BLaER1 treated with 17β-estradiol and CSF1 and Interleukin-3, amounts not matched to agents 10 nM and 100 nM (cell line): Measurements from ENCODE around the gene CD63.
A peak's percentile ranks its signal among the peaks of the same experiment; 100 is the strongest.

Source experiments
- H3K27ac ChIP-seq, 11 experiments: shearing (Covaris generic); formaldehyde crosslinking; 2 replicates each; pipeline ENCODE4 v1.8.1; 2022
- H3K27me3 ChIP-seq, 11 experiments: shearing (Covaris generic); formaldehyde crosslinking; 2 replicates each; pipeline ENCODE4 v1.8.1; 2022
- H3K36me3 ChIP-seq, 11 experiments: shearing (Covaris generic); formaldehyde crosslinking; 2 replicates each; pipeline ENCODE4 v1.8.1; 2022
- H3K4me1 ChIP-seq, 10 experiments: shearing (Covaris generic); formaldehyde crosslinking; 2 replicates each; pipeline ENCODE4 v1.8.1; 2022
- H3K4me2 ChIP-seq, 11 experiments: shearing (Covaris generic); formaldehyde crosslinking; 2 replicates each; pipeline ENCODE4 v1.8.1; 2022
- H3K4me3 ChIP-seq, 10 experiments: shearing (Covaris generic); formaldehyde crosslinking; 2 replicates each; pipeline ENCODE4 v1.8.1; 2022
- H3K9ac ChIP-seq, 11 experiments: shearing (Covaris generic); formaldehyde crosslinking; 2 replicates each; pipeline ENCODE4 v1.8.1; 2022
- H3K9me3 ChIP-seq, 11 experiments: shearing (Covaris generic); formaldehyde crosslinking; replicated peaks in 1 of 11; 2 replicates each; pipeline ENCODE4 v1.8.1; 2022
- H4K20me1 ChIP-seq, 11 experiments: shearing (Covaris generic); formaldehyde crosslinking; 2 replicates each; pipeline ENCODE4 v1.8.1; 2022
- Cebpa-rat ChIP-seq, 11 experiments: shearing (Covaris generic); IDR thresholded peaks; 2 replicates each; pipeline ENCODE4 v1.8.1; 2022

Gene CD63

GRCh38 chr12:55708695-55709233 is 20.0 kb downstream of the CD63 start:
- H3K36me3 ChIP-seq = no peaks in the 10 kb centered on the region
- peaks cover 0 to 8% (median 0%) of the 10 kb centered on the region in 11 experiments; a peak in 2 of 22 replicates for H4K20me1 ChIP-seq
- H3K4me3 ChIP-seq = peak overlapping the region in 6 of 10 experiments; percentile 14 to 69 (median 54); a peak in 6 of 20 replicates
- peak overlapping the region; percentile 79 to 98 (median 95) for H3K4me2 ChIP-seq
- H3K27ac ChIP-seq = no peak overlapping the region
- H3K9me3 ChIP-seq = no peaks in the 10 kb centered on the region
- TF ChIP-seq Cebpa-rat (IDR thresholded peaks at IDR 0.05) = no peak
- peaks cover 13 to 51% (median 14%) of the 10 kb centered on the region in 11 experiments for H3K27me3 ChIP-seq
- peaks cover 23 to 45% (median 40%) of the 10 kb centered on the region in 10 experiments for H3K4me1 ChIP-seq
- H3K9ac ChIP-seq = no peak overlapping the region

DNA sequence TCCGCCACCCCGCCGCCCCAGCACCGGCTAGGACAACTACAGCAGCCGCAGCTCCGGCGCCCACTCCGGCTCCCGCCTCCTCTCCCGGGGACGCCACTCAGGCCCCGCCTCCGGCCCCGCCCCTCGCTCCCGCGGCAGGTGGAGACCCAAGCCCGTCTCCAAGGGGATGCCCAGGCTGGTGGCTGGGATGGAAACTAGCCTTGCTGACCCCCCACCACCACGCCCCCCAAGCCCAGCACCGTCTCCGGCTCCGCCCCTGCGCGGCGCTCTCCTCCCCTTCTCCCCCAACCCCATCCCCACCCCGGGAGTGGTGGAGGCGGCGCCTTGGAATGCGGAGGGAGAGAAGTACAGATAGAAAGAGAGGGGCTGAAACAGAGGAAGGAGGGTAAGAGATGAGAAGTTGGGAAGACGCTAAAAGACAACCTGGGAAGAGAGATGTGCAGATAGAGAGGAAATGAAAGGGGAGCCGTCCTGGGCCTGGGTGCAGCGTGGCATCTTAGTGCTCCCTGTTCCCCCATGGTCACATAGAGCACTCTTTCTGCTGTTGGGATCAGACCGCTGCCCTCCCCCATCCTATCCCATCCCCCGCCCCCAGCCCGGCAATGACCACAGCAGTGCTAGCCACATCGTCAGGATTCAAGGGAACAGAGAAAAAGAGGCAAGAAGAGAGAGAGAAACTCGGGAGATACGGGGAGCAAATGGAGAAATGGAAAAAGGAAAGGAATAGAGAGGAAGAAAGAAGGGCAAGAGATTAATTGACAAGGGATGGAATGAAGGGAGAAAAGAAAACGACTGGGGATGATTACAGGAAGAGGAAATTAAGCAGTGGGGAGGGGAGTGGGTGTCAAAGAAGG is 20.7 kb downstream of the CD63 start, which contains the start of gene ITGA7:
Gene ITGA7, minus strand, starts transcription at position 64 of the 854 bp plus-strand sequence. CDS start 222 bp downstream, outside the sequence.
- Histone ChIP-seq H3K9ac (peak within 1 kb of the TSS in 9 of 11 experiments; percentile 17 to 70 (median 53); a peak in 14 of 22 replicates), H3K4me1 (peaks cover 23 to 45% (median 40%) of the 10 kb centered on the region in 10 experiments), H3K27me3 (peaks cover 13 to 51% (median 14%) of the 10 kb centered on the region in 11 experiments), H3K27ac (0 out of 22 replicates have a peak within 1 kb of the TSS, but pooled peaks of 1 of the 11 experiments have one; percentile 18), H3K4me3 (peak within 1 kb of the TSS; percentile 38 to 69 (median 56)), H3K4me2 (peak within 1 kb of the TSS; percentile 79 to 98 (median 95)), H4K20me1 (peaks cover 0 to 8% (median 0%) of the 10 kb centered on the region in 11 experiments; a peak in 2 of 22 replicates), H3K9me3 (no peaks in the 10 kb centered on the region), H3K36me3 (no peaks in the 10 kb centered on the region)
- TF ChIP-seq Cebpa-rat (IDR thresholded peaks at IDR 0.05) = no peak

GRCh38 chr12:55707219-55707671 is 21.6 kb downstream of the CD63 start:
- TF ChIP-seq Cebpa-rat (IDR thresholded peaks at IDR 0.05) = peak in 3 of 11 experiments; percentile 9 to 58 (median 18); a peak in 1 of 22 replicates
- Histone ChIP-seq H3K36me3 (no peaks in the 10 kb centered on the region), H3K4me3 (peak overlapping the region; percentile 38 to 69 (median 56)), H3K9ac (peak overlapping the region in 9 of 11 experiments; percentile 17 to 70 (median 53); a peak in 14 of 22 replicates), H4K20me1 (peaks cover 0 to 8% (median 0%) of the 10 kb centered on the region in 11 experiments; a peak in 2 of 22 replicates), H3K4me2 (peak overlapping the region; percentile 79 to 98 (median 95); a peak in 21 of 22 replicates), H3K9me3 (no peaks in the 10 kb centered on the region), H3K27ac (0 out of 22 replicates have a peak overlapping the region, but pooled peaks of 1 of the 11 experiments have one; percentile 18), H3K4me1 (peaks cover 23 to 45% (median 40%) of the 10 kb centered on the region in 10 experiments), H3K27me3 (peaks cover 13 to 44% (median 14%) of the 10 kb centered on the region in 11 experiments)

DNA sequence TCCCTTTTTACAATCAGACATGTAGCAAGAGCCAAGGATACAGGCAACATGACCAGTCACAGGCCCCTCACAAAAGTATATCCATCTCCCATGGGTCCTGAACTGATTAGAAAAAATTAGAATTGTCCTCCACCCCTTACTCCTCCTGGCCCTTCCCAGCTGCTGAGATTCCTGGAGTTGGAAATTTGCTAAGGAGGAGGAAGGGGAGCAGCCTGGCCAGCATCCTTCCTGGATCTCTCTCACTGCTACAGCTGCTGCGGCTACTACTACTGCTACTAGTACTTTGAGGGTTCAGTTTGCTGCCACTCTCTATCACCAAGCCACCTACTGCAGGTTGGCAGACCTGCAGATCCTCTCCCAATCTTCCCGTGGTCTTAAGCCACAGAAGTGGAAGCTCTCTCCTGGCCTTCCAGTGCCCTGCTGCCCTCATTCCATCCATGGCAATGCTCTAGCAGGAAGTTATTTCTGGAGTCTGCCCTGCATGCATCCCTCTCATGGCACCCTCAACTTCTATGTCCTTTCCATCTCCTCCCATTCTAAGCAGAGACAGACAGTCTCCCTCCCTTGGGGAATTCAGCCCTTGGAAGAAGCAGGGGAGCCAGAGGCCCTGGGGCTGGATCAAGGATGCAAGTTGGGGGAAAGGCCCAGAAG is 22.1 kb downstream of the CD63 start:
- peak overlapping the region in 4 of 11 experiments; percentile 32 to 70 (median 66); a peak in 3 of 22 replicates for H3K9ac ChIP-seq
- TF ChIP-seq Cebpa-rat (IDR thresholded peaks at IDR 0.05) = no peak

GRCh38 chr12:55705782-55706402 is 22.9 kb downstream of the CD63 start:
- Histone ChIP-seq H4K20me1 (peaks cover 0 to 8% (median 0%) of the 10 kb centered on the region in 11 experiments; a peak in 2 of 22 replicates), H3K36me3 (no peaks in the 10 kb centered on the region), H3K9me3 (no peaks in the 10 kb centered on the region), H3K4me1 (peaks cover 23 to 45% (median 42%) of the 10 kb centered on the region in 10 experiments), H3K27ac (no peak overlapping the region), H3K27me3 (peaks cover 13 to 34% (median 14%) of the 10 kb centered on the region in 11 experiments), H3K9ac (no peak overlapping the region), H3K4me2 (peak overlapping the region in 9 of 11 experiments; percentile 90 to 98 (median 95); a peak in 15 of 22 replicates), H3K4me3 (no peak overlapping the region)
- TF ChIP-seq Cebpa-rat (IDR thresholded peaks at IDR 0.05) = no peak

More for the DNA sequence above, 22.1 kb downstream of the CD63 start:
- Histone ChIP-seq H3K4me3 (peak overlapping the region in 8 of 10 experiments; percentile 38 to 69 (median 57); a peak in 9 of 20 replicates), H3K4me1 (peaks cover 23 to 45% (median 40%) of the 10 kb centered on the region in 10 experiments), H3K27me3 (peaks cover 13 to 39% (median 14%) of the 10 kb centered on the region in 11 experiments), H3K27ac (0 out of 22 replicates have a peak overlapping the region, but pooled peaks of 1 of the 11 experiments have one; percentile 18), H3K9me3 (no peaks in the 10 kb centered on the region), H3K4me2 (peak overlapping the region; percentile 79 to 98 (median 95); a peak in 21 of 22 replicates), H4K20me1 (peaks cover 0 to 8% (median 0%) of the 10 kb centered on the region in 11 experiments; a peak in 2 of 22 replicates), H3K36me3 (no peaks in the 10 kb centered on the region)

GRCh38 chr12:55704824-55705718 is 23.7 kb downstream of the CD63 start:
- no peak overlapping the region for H3K27ac ChIP-seq
- no peaks in the 10 kb centered on the region for H3K36me3 ChIP-seq
- H3K9me3 ChIP-seq = no peaks in the 10 kb centered on the region
- no peak overlapping the region for H3K4me3 ChIP-seq
- peak overlapping the region in 3 of 11 experiments; percentile 19 to 93 (median 90); a peak in 2 of 22 replicates for H3K4me2 ChIP-seq
- H3K27me3 ChIP-seq = peaks cover 13 to 27% (median 14%) of the 10 kb centered on the region in 11 experiments
- H3K9ac ChIP-seq = no peak overlapping the region
- peaks cover 0 to 8% (median 0%) of the 10 kb centered on the region in 11 experiments; a peak in 2 of 22 replicates for H4K20me1 ChIP-seq
- H3K4me1 ChIP-seq = peaks cover 23 to 50% (median 45%) of the 10 kb centered on the region in 10 experiments
- no peak for TF ChIP-seq Cebpa-rat (IDR thresholded peaks at IDR 0.05)
